Globus pallidus (tissue), 1 donor: Measurements from ENCODE around the gene FAT1.
"Not testable (repeated sequence)": the region's sequence is repeated elsewhere in the genome, so short reads cannot be mapped to it uniquely, and the experiment has no call there.

ENCODE experiments used
- DNase-seq: peaks from one replicate; pipeline ENCODE4 v3.0.0-alpha.2; 2015; ENCODE audit warnings: low spot score

The FAT1 gene, protein sequence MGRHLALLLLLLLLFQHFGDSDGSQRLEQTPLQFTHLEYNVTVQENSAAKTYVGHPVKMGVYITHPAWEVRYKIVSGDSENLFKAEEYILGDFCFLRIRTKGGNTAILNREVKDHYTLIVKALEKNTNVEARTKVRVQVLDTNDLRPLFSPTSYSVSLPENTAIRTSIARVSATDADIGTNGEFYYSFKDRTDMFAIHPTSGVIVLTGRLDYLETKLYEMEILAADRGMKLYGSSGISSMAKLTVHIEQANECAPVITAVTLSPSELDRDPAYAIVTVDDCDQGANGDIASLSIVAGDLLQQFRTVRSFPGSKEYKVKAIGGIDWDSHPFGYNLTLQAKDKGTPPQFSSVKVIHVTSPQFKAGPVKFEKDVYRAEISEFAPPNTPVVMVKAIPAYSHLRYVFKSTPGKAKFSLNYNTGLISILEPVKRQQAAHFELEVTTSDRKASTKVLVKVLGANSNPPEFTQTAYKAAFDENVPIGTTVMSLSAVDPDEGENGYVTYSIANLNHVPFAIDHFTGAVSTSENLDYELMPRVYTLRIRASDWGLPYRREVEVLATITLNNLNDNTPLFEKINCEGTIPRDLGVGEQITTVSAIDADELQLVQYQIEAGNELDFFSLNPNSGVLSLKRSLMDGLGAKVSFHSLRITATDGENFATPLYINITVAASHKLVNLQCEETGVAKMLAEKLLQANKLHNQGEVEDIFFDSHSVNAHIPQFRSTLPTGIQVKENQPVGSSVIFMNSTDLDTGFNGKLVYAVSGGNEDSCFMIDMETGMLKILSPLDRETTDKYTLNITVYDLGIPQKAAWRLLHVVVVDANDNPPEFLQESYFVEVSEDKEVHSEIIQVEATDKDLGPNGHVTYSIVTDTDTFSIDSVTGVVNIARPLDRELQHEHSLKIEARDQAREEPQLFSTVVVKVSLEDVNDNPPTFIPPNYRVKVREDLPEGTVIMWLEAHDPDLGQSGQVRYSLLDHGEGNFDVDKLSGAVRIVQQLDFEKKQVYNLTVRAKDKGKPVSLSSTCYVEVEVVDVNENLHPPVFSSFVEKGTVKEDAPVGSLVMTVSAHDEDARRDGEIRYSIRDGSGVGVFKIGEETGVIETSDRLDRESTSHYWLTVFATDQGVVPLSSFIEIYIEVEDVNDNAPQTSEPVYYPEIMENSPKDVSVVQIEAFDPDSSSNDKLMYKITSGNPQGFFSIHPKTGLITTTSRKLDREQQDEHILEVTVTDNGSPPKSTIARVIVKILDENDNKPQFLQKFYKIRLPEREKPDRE (N-terminal part only)

DNA sequence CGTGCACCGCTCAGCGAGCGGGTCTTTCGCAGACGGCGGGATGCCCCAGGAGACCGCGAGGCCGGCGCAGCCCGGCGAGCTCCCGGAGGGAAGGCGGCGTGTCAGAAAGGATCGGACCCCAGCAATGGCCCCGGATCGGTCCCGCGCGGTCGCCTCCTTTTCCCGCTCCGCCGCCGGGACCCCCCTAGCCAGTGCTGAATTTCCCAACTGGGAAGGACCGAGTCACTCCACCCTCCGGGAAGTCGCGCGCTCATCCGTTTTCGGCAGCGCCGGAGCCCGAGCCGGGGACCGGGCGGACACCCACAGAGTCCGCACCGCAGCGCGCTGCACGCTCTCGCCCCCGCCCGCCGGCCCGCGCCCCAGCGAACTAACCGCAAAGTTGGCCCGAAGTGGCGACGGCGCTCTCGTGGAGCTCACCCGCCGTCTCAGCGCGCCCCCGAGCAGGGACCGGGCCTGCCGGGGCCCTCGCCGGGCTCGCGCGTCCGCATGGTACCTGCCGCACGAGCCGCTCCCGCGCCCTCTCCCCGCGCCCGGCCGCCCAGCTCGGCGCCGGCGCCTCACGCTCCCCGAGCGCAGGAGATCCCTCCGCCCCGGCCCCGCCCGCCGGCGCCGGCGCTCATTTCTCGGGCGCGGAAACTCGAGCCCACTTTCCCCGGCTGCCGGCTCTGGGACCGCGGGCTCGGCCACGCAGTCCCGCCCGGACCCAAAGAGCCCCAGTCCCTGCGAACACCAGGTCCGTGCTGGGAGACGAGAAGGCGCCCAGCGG, at the start of gene FAT1:
FAT1 (minus strand) TSS at position 565 of the 766 bp plus-strand sequence. CDS start 14,029 bp downstream, outside the sequence.
- DNase-seq = peak; percentile 66

DNA sequence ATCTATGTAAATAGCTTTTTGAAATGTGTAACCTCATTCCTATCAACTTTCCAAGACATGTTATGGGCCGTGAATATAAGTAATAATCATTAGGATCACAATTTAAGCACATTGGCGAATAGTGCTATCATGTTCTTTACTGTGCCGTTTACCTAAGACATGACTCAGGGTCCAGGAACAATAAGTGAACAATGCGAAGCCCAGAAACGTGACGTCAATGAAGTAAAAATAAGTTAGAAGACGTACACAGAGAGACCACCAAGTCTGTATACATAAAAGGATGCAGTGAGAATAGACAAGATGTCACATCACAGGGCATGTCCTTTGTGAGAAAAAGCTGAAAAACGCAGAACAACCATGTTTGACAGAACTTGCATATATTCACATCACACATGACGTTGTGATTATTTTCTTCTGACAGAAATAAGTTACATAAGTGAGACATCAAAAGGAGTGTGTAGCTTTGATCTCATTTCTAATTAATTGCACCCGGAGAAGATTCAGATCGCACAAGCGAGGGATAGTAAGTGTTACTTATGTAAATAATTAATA, 49.4 kb upstream of the FAT1 start:
- no peak for DNase-seq

DNA sequence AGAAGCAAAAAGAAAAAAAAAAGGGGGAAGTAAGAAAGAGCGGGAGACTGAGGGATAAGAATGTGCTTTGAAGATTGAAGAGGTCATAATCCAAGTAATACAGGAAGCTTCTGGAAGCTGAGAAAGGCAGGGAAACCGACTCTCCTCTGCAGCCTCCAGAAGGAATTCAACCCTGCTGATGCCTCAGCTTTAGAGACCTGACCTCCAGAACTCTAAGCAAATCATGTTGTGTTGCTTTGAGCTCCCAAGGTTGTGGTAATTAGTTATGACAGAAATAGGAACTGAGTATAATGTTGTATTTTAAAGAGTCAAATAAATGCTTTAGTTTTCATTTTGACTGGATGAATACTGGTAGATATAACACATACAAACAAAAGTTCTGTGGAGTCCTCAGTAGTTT, 48.0 kb upstream of the FAT1 start:
- DNase-seq = no peak

DNA sequence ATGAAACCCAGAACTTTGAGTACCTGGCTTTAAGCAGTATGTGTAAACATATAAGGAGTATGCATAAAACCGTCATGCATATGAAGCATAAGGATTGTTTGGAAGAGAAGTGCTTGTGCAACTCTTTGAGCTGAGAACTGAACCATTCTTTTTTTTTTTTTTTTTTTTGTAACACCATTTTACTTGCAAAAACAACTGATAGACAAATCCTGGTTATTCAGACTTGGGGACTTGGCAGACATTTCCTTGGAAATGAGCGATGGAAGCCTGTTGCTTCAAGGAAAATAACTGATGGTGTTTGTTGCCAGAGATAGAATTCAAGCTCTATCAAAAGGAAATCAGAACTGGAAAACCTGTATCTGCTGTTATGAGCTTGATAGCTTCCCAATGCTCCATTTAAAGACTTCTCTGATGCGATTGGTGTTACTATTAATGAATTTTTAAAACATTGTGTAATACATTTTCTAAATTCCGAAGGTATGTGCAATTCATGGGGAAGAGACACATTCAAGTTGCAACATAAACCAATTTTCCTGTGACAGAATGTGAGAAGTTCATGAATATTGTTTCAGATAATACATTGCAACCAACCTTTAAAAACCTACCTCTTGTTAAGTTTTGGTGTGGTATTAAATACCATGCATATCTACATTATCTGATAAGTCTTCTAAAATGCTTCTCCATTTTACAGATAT, 47.0 kb upstream of the FAT1 start:
- DNase-seq = no peak

DNA sequence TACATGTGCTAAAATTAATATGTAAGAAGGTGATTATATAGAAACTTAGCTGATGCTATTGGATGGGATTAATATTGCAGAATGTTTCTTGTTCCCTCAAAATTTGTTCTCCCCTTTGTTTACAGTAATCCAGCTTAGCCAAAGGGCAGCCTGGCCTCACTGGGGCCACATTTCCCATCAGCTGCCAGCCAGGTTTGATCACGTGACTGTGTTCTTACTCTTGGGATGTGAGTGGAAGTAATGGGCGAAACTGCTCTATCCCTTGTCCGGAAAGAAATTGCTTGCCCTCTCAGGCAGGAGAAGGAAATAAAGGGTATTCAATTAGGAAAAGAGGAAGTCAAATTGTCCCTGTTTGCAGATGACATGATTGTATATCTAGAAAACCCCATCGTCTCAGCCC, 44.1 kb upstream of the FAT1 start:
- no peak for DNase-seq

DNA sequence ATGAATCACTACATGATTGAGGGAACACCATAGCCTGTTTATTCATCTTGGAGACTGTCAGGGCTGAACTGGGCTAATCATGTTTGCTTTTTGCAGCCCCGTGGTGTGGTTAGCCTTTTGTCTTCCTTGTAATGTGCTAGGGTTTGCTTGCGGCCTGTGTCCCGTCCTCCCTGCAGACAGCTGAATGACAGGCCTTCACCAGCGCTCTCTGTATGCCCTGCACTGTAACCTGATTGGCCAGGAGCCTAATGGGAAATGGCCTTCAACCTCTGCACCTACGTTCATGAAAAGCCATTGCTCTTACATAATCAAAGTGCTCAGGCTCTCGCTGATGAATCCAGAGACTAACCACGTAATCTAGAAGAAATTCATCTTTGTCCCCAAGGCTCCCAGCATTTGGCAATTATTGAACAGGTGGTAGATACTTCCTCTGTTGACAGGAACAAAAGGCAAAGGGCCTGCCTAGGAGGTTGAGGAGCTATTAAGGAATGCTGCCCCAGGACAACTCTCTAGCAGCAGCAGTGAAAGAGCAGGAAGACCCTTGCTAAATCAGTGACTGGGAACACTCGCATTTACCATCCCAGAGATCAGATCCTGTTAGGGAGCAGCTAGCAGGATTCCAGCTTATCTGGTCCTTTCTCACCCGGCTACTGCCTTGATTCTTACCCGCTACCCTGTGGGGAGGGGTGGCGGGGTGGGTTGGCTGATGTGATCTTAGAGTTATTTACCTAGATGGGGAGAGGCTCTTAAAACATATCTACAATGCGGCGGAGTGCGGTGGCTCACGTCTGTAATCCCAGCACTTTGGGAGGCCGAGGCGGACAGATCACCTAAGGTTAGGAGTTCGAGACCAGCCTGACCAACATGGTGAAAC, 42.3 kb upstream of the FAT1 start:
- no peak for DNase-seq

DNA sequence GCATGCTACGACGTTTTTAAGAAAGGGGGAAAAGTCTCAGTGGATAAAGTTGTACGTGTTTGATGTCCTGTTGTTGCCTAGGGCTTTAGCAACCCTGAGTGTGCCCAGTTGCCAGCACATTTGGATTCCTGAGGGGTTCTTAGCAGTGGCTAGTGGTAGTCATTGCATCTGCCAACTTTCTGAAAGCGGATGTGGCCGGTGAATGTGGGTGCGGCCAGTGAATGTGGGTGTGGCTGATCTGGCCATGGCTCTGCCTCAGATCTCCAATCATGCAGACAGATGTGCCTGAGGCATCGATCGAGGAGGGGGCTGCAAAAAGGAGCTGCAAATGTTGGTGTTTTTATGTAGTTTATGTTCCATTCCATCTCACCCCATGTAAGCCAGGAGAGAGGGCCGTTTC, 41.5 kb upstream of the FAT1 start:
- DNase-seq = no peak

DNA sequence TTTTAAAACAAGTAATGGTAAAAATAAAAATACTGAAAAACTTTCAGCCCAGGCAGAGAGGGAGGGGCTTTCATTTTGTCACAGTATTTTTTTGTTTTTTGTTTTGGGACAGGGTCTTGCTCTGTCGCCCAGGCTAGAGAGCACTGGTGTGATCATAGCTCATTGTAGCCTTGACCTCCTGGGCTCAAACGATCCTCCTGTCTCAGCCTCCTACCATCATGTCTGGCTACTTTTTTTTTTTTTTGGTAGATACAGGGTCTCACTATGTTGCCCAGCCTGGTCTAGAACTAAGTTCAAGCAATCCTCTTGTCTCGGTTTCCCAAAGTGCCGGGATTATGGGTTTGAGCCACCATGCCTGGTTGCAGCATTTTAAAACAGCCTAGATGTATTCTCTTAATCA, 40.8 kb upstream of the FAT1 start:
- DNase-seq = no peak

DNA sequence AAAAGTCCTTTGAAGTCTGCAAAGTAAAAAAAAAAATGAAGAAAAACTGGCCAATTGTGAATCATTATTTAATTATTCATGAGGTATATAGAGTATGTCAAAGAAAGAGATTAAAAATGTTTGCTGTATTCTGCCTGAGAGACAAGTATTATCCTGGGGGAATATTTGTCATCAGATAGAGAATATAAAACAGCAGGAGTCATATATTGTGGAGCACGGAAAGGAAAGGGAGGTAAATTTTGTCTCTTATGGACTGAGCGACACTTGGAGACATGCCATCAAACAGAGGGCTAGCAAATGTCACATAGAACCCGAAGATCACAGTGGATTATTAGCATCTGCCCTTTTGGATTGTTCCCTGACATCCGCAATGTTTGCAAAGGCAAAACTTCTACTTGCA, 39.2 kb upstream of the FAT1 start:
- no peak for DNase-seq

DNA sequence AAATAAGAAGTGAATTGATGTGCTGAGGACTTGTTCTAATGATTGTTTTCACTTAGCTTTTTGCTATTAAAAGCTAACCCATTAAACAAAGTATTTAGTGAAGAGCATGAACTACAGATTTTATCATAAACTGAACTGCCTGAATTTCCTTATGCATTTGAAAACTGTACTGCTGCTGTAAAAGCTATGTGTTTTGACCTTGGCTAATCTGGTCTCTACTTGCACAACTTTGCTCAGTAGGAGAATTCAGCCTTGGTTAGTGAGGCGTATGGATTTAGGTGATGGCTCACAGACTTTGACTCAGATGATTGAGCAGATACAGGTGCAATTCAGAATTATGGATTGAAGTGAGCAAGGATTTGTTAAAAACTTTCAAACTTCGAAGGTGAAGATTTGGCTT, 38.7 kb upstream of the FAT1 start:
- DNase-seq = no peak

DNA sequence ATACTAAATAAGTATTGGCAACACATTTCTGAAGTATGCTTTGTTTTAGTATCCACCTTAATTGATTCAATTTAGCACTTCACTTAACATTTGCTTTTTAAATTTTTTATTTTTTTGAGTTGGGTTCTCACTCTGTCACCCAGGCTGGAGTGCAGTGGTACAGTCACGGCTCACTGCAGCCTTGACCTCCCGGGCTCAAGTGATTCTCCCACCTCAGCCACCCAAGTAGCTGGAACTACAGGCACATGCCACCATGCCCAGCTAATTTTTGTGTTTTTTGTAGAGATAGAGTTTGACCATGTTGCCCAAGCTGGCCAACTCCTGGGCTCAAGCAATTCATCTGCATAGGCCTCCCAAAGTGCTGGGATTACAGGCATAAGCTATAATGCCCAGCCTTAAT, 38.3 kb upstream of the FAT1 start:
- not testable (repeated sequence) for DNase-seq

DNA sequence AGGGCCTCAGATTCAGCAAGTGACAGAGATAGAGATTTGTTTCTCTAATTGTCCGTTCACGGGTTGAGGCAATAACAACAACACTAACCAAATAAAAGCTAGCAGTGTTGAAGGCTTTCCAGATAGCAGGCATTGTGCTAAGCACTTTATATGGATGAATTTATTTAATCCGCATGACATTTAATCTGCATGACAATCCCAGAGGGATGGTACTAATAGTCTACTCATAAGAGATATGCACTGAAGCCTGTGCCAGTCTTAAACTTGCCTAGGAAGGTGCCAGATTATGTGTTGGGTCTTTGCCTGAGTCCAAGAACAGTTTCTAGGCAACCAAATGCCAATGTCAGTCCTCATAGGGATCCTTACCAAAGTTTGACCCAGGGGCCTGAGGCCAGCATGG, 37.7 kb upstream of the FAT1 start:
- DNase-seq = peak; percentile 32

DNA sequence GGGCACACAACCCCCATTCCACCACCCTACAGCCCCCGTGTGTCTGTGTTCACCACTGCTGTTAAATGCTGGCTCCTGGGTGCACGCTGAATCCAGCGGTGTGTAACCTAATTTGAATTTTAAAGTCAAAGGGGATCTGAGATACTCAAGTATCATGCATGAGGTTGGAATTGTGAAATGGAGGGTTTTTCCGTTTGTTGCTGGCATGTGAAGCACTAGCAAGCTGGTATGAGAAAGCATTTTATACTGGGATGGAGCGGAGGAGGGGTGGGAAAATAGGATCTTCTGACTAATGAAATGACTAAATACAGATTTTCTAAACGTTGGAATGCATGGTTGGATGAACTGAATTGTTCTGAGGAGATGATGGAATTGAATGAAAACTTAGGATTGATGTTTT, 36.9 kb upstream of the FAT1 start:
- no peak for DNase-seq

DNA sequence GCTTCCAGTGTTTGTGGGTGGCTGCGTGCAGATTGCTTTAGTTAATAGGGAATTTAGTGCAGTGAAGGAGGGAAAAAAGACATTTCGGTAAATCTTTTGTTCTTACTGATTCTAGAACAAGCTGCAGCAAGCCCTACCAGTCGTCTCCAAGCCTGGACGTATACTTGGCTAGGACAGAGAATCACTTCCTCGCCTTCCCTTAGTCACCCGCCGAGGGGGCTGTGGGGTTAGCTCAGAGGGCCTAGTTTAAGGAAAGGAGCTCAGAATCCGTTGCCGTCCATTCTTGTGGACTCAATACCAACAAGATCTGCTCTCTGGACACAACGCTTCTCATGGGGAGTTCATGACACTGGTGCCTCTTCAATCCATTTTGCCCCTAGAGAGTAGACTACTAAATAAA, 36.3 kb upstream of the FAT1 start:
- no peak for DNase-seq

DNA sequence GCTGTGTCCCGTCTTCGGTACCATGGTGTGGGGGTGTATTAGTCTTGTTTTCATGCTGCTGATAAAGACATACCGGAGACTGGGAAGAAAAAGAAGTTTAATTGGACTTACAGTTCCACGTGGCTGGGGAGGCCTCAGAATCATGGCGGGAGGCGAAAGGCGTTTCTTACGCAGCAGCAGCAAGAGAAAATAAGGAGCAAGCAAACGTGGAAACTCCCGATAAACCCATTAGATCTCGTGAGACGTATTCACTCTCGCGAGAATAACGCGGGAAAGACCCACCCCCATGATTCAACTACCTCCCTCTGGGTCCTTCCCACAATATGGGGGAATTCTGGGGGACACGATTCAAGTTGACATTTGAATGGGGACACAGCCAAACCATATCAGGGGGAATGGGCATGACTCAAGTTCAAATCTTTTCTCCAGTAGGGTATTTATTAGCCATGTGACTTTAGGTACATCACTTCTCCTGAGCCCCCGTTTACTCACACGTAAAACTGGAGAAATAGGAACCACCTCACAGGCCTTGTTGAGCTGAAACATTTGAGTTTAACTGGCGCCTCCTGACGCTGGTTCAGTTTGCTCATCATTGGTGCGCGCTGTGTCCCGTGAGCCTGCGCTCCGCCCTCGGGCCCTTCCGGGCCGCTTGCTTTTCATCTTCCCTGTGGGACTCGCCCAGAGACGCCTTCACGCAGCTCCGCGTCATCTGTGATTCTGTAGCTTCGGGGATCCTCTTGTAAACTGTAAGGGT, 35.5 kb upstream of the FAT1 start:
- no peak for DNase-seq

DNA sequence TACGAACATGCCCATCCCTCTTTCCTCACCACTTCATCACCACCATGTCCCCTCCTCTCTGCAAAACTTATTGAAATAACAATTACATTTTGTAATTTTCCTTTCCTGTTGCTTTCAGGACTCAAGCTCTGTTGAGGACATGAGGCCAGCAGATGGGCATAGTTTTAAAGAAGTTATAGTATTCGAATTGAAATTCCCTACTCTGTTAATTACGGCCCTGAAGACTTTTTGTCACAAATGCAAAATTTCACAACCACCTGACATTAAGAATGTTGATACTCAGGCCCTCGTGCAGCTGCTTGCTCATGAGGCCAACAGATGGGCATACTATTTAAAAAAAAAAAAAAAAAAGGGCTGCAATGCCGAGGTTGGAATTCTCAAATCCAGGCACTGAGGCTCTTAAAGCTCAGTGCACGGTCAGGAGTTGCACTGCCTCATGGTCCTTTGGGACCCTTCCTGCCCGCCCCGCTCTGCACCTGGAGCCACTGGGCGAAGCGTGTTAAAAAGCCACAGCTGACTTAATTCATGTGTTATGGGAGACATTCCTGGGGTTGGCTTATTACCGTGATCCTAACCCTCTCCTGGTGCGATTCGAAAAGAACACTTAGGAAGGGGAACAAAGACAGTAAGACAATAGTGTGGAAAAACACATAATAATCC, 34.2 kb upstream of the FAT1 start:
- DNase-seq = no peak

DNA sequence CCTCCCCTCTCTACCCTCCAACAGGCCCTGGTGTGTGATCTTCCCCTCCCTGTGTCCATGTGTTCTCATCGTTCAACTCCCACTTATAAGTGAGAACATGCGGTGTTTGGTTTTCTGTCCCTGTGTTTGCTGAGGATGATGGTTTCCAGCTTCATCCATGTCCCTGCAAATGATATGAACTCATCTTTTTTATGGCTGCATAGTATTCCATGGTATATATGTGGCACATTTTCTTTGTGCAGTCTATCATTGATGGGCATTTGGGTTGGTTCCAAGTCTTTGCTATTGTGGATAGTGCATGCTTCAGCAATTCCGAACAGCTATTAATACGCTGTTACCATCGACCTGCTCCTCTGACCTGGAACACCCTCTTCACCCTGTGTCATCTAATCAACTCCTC, 32.9 kb upstream of the FAT1 start:
- DNase-seq = not testable (repeated sequence)
